Measurements from ENCODE around the gene FBXW7.

FBXW7 gene

DNA sequence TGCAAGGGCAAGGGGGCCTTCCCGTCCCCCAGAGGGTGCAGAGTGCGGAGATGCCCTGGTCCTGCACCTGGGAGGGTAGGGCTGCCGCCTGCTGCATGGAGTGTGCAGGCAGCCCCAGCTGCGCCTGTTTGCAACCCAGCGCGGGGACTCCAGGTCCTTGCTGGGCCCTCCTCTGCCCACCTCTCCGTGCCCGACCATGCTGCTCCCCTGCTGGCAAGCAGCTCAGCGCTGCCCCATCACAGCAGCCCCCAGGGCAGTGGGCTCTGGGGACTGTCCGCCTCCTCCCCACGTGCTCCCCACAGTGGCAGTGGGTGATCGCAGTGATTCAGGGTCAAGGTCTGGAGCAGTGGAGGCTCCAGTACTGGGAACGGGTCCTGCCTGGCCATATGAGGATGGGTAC, 5.0 kb upstream of the FBXW7 start:
- no peak for DNase-seq

DNA sequence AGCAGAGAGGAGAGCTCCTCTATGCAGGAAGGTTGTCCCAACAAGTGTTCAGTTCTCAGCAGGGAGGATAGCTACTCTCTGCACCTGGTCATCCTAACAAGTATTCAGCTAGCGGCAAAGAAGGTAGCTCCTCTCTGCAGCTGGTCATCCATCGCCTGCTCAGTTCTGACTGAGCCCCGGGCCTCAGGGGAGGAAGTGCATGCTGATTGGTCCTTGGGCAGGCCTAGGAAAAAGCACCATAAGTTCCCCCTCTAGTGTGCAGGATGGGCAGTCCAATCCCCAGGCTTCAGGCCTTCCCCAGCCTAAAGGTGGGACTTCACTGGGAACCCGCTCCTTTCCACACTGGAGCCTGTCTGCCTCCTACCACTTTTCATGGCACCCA, 4.4 kb upstream of the FBXW7 start:
- DNase-seq: peak; percentile 87

GRCh38 chr4:152539556-152540292, 3.8 kb upstream of the FBXW7 start:
- DNase-seq: no peak

DNA sequence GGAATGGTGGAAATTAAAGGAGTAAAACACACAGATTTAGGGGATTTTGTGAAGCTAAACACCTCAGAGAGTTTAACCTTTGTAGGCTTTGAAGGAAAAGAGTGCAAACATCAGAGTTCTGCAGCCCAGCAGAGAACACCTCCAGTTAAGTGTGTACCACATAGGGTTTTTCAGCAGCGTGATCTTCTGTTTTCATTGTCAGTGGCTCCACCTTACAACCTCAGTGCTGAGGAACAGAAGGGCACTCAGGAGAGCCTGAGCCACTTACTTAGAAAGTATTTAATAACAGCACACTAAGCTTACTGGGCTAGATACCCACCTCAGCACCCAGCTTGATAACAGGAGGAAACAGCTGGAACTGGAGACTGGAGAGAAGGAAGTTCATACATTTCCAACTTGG, 2.0 kb upstream of the FBXW7 start:
- no peak for DNase-seq

- peak; percentile 57 for DNase-seq
Observed at GRCh38 chr4:152536545-152537182, 772 bp upstream of the FBXW7 start.

- DNase-seq: no peak
Observed at GRCh38 chr4:152535360-152535902, 461 bp downstream of the FBXW7 start.

DNA sequence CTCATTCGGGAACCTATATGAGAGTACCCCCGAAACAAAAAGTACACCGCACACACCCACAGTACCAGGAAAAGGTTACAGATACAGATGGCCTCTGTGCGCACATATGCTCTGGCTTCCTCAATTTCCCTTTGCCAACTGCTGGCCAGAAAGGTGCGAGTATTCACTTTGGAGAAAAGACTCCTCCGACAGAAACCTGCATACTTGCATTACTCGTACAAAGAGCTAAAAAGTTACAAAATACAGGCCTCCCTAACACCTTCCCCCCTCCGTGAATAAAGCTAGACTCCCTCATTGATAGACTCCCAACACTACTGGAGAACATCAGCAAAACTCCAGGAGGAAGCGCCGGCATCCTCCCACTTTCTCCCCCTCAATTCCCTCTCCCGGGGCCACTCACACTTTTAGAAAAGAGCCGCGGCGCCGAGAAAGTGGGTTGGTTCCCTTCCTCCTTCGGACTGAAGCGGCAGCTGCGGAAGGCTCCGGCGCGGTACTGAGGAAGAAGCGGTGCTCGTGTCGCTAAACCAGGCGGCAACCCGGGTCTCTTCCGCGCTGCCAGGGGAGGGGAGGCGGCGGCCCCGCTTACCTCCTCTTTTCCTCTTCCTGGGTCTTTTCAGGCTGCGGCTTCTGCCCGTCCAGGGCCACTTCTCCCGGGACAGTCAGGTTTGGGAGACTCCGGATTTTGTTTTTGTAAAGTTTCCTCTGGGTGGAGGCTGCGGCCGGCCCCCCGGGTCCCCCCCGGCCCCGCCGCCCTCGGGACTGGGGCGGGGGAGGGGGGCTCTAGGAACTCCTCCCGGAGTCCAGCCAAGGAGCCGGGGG, 1.1 kb downstream of the FBXW7 start:
- peak; percentile 64 for DNase-seq

DNA sequence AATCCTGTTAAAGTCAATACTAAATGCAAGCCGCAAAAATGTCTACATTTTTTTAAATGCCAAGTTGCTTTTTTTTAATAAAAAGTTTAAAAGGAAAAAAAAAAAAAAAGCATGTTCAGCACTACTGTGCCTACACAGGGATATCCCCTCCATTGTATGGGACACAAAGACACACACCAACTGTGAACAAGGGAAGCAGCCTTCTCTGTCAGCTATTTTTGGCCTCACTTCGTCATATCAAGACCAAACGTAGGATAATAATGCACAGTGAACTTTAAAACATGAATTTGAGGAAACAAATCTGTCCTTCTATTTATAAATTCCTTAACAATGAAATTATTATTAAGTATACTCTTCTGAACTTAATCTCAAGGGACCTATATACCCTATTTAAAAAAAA, 4.4 kb downstream of the FBXW7 start:
- DNase-seq: no peak

DNA sequence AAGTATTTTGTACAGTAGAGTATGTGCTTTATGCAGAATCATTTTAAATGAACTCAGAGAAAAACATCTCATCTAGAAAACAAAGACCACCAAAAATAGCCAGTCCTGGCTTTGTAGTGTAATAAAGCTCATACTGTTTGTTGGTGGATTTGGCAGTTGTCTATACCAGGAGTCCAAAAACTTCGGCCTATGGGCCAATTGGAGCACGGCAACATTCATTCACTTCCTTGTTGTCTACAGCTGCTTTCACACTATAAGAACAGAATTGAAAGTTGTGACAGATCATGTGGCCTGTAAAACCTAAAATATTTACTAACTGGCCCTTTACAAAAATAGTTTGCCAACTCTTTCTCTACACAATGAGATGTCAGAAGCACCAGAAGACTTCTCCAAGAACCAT, 5.3 kb downstream of the FBXW7 start:
- DNase-seq: no peak

DNA sequence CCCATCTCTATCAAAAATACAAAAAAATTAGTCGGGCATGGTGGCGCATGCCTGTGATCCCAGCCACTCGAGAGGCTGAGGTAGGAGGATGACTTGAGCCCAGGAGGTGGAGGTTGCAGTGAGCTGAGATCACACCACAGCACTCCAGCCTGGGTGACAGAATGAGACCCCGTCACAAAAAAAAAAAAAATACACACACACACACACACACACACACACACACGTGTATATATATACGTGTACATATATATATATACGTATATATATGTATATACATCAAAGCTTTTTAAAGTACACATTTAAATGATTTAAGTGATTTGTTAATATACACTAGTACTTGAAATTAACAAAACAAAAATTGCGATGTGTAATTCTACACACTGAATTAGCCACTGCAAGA, 6.0 kb downstream of the FBXW7 start:
- no peak for DNase-seq

DNA sequence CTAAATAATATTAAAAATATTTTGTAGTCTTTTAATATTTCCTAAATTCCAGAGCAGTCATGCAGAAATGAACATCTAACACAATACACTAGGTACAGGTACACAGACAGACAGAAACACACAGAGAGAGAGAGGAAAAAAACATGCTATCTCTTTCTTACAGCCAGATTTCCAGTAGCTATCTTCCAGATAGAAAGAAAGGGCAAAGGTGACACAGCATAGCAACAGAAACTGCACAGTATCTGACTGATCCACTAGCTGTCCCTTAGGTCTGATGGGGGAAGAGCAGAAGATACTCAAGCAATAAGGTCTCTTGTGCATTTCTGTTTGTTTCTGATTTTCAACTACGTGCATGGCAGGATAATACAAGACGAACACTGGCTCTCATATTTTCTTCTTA, 7.8 kb downstream of the FBXW7 start:
- no peak for DNase-seq

- DNase-seq: no peak
Observed at GRCh38 chr4:152525878-152526277, 10.0 kb downstream of the FBXW7 start.

DNA sequence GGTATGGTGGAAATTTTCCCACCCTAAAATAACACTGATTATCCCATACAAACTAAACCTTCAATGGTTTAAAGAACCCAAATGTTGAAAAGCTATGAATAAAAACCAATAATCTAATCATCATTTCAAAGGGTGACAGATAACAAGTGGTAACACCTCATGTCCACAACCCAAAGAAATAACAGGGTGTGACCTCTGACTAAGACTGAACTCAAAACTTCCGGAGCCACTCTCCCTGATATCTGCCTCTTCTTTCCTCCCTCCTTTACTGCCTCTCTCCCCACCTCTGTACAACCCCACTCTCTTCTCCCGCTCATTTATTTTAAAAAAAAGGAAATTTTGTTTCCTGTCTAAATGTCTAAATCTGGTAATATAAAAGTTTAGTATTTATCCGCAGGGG, 11.5 kb downstream of the FBXW7 start:
- no peak for DNase-seq

- DNase-seq: no peak
Observed at GRCh38 chr4:152523731-152524130, 12.2 kb downstream of the FBXW7 start.

GRCh38 chr4:152522754-152523153, 13.1 kb downstream of the FBXW7 start:
- DNase-seq: no peak

GRCh38 chr4:152522245-152522644, 13.6 kb downstream of the FBXW7 start:
- no peak for DNase-seq

- DNase-seq: no peak
Observed at GRCh38 chr4:152516156-152516555, 19.7 kb downstream of the FBXW7 start.

- DNase-seq: no peak
Observed at GRCh38 chr4:152515678-152516077, 20.2 kb downstream of the FBXW7 start.

DNA sequence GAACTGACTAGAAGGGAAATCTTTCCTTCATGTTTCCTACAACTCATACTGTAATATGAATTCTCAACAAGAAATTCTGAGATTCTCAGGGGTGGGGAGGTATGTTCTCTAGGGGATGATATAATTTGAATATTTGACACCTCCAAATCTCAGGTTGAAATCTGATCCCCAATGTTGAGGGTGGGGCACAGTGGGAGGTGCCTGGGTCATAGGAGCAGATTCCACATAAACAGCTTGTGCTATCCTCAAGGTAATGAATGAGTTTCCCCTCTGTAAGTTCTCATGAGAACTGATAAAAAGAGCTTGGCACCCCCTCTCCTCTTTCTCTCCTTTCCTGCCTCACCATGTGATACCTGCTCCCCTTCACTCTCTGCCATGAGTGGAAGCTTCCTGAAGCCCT, 21.5 kb downstream of the FBXW7 start:
- DNase-seq: no peak

- no peak for DNase-seq
Observed at GRCh38 chr4:152513078-152513477, 22.8 kb downstream of the FBXW7 start.

DNA sequence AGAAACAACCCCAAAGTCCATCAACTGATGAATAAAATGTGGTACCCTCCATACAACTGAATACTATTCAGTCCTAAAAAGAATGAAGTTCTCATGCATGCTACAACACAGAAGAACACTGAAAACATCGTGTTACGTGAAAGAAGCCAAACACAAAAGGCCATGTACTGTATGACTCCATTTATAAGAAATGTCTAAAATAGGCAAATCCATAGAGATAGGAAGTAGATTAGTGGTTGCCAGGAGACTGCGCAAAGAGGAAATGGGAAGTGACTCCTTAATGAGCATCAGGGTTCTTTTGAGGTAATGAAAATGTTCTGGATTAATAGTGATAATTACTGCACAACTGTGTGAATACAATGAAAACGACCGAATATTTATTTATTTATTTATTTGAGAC, 23.4 kb downstream of the FBXW7 start:
- DNase-seq: no peak

DNA sequence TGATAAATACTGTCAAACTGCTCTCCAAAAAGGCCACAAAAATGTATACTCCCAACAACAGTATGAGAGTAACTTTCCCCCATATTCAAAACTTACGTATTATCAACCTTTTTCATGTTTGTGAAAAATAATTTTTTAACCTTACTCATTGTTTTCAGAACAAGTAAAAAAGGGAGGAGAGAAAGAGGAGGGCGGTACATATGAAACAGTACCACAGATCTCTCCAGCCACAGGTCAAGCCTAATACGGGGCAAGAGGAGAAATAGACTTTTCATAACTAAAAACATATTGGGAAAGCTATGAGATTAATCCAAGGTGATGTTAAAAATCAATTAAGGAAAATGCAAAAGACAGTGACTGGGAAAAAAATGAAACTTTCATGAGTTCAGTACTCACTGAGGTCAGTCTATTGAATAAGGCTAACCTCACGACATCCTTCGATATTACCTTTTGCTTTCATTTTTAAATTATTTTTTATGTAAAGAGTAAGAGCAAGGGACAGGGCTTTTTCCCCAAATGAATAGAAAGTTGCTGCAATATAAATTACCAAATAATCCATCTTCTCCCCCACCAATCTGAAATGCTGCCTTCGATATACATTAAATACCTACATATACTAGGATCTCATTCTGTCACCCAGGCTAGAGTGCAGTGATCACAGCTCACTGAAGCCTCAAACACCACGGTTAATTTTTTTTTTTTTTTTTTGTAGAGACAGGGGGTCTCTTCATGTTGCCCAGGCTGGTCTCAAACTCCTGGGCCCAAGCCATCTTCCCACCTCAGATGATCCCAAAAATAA, 25.3 kb downstream of the FBXW7 start:
- DNase-seq: no peak

All from islet precursor cell (in vitro differentiated cells).